Mesenchymal stem cell (in vitro differentiated cells and primary cell): ENCODE measurements around the gene EXOC3.

Source experiments
- DNase-seq: peaks from one replicate; pipeline ENCODE4 v3.0.0-alpha.2; 2013
- H2AFZ ChIP-seq: one replicate; pipeline ENCODE4 v1.6.1; 2013; ENCODE audit warnings: low read depth, mild to moderate bottlenecking, control low read depth, inconsistent platforms, low read length, moderate library complexity
- H2AK5ac ChIP-seq: 2 replicates; pipeline ENCODE4 v1.6.1; 2013; ENCODE audit warnings: low read length, moderate library complexity, mild to moderate bottlenecking, inconsistent platforms; ENCODE audit not compliant: severe bottlenecking
- H2BK120ac ChIP-seq: one replicate; pipeline ENCODE4 v1.6.1; 2013; ENCODE audit warnings: low read depth, mild to moderate bottlenecking, inconsistent platforms, low read length, moderate library complexity
- H2BK12ac ChIP-seq, 2 experiments: one replicate each; pipeline ENCODE4 v1.6.1; 2013; ENCODE audit warnings: inconsistent platforms in 2 of 2, low read length in 2 of 2, mild to moderate bottlenecking in 2 of 2, moderate library complexity in 2 of 2, control low read depth in 1 of 2
- H2BK15ac ChIP-seq: one replicate; pipeline ENCODE4 v1.6.1; 2013; ENCODE audit warnings: mild to moderate bottlenecking, low read depth, inconsistent platforms; ENCODE audit not compliant: poor library complexity, severe bottlenecking
- H2BK5ac ChIP-seq: 2 replicates; pipeline ENCODE4 v1.6.1; 2013; ENCODE audit warnings: low read depth, mild to moderate bottlenecking, low read length, control low read depth, inconsistent platforms; ENCODE audit not compliant: poor library complexity, severe bottlenecking
- H3K14ac ChIP-seq, 2 experiments: one replicate each; pipeline ENCODE4 v1.6.1; 2013; ENCODE audit warnings: inconsistent platforms in 2 of 2, low read length in 2 of 2, control low read depth in 1 of 2, mild to moderate bottlenecking in 1 of 2, moderate library complexity in 1 of 2
- H3K18ac ChIP-seq, 2 experiments: one replicate each; pipeline ENCODE4 v1.6.1; 2013; ENCODE audit warnings: inconsistent platforms in 2 of 2, low read length in 2 of 2, control low read depth in 1 of 2, low read depth in 1 of 2, mild to moderate bottlenecking in 1 of 2
- H3K23ac ChIP-seq, 2 experiments: one replicate each; pipeline ENCODE4 v1.6.1; 2013; ENCODE audit warnings: inconsistent platforms in 2 of 2, low read length in 2 of 2, mild to moderate bottlenecking in 2 of 2, moderate library complexity in 2 of 2, control low read depth in 1 of 2
- H3K27ac ChIP-seq: 2 replicates; pipeline ENCODE4 v1.5.1; 2013; ENCODE audit warnings: mild to moderate bottlenecking, moderate library complexity, low read length, control low read depth, inconsistent platforms; ENCODE audit not compliant: poor library complexity, severe bottlenecking
- H3K27me3 ChIP-seq, 2 experiments: 2 replicates each; pipeline versions ENCODE4 v1.6.1 to v1.7.0; 2013; ENCODE audit warnings: low read length in 2 of 2, mild to moderate bottlenecking in 2 of 2, moderate library complexity in 2 of 2, control low read depth in 1 of 2, inconsistent platforms in 1 of 2; ENCODE audit not compliant: control insufficient read depth in 1 of 2, insufficient read depth in 1 of 2
- H3K36me3 ChIP-seq, 2 experiments: 2 replicates each; pipeline versions ENCODE4 v1.6.1 to v1.7.0; 2013; ENCODE audit warnings: low read length in 2 of 2, control low read depth in 1 of 2, inconsistent platforms in 1 of 2, low read depth in 1 of 2, mild to moderate bottlenecking in 1 of 2; ENCODE audit not compliant: insufficient read depth in 2 of 2, control insufficient read depth in 1 of 2
- H3K4ac ChIP-seq, 2 experiments: one replicate each; pipeline ENCODE4 v1.6.1; 2013; ENCODE audit warnings: inconsistent platforms in 2 of 2, low read length in 2 of 2, mild to moderate bottlenecking in 2 of 2, moderate library complexity in 2 of 2, control low read depth in 1 of 2, low read depth in 1 of 2
- H3K4me1 ChIP-seq: 2 replicates; pipeline ENCODE4 v1.6.1; 2013; ENCODE audit warnings: low read depth, low read length, control low read depth; ENCODE audit not compliant: control insufficient read depth, insufficient read depth
- H3K4me2 ChIP-seq: 2 replicates; pipeline ENCODE4 v1.6.1; 2013; ENCODE audit warnings: low read length, mild to moderate bottlenecking, inconsistent platforms; ENCODE audit not compliant: poor library complexity, severe bottlenecking
- H3K4me3 ChIP-seq, 2 experiments: 2 replicates each; pipeline versions ENCODE4 v1.5.1 to v1.7.0; 2013; ENCODE audit warnings: low read length in 2 of 2, mild to moderate bottlenecking in 2 of 2, control low read depth in 1 of 2, low read depth in 1 of 2; ENCODE audit not compliant: insufficient read depth in 1 of 2
- H3K79me1 ChIP-seq: replicated peaks from 2 replicates; pipeline ENCODE4 v1.6.1; 2013; ENCODE audit warnings: mild to moderate bottlenecking, control low read depth, low read length, inconsistent platforms; ENCODE audit not compliant: poor library complexity, severe bottlenecking
- H3K9ac ChIP-seq: 2 replicates; pipeline ENCODE4 v1.7.0; 2013; ENCODE audit warnings: mild to moderate bottlenecking, low read length, moderate library complexity
- H3K9me3 ChIP-seq: 2 replicates; pipeline ENCODE4 v1.7.0; 2013; ENCODE audit warnings: mild to moderate bottlenecking, low read length; ENCODE audit not compliant: control insufficient read depth
- H4K8ac ChIP-seq: one replicate; pipeline ENCODE4 v1.6.1; 2013; ENCODE audit warnings: inconsistent platforms, mild to moderate bottlenecking, low read length, moderate library complexity
- H4K91ac ChIP-seq: one replicate; pipeline ENCODE4 v1.6.1; 2013; ENCODE audit warnings: mild to moderate bottlenecking, low read length, inconsistent platforms
- WGBS: methylation state at CpG from one replicate; pipeline ENCODE4 v1.1.7; 2013; ENCODE audit warnings: mixed read lengths; 5-methylcytosine and 5-hydroxymethylcytosine counted together

EXOC3 gene

DNA sequence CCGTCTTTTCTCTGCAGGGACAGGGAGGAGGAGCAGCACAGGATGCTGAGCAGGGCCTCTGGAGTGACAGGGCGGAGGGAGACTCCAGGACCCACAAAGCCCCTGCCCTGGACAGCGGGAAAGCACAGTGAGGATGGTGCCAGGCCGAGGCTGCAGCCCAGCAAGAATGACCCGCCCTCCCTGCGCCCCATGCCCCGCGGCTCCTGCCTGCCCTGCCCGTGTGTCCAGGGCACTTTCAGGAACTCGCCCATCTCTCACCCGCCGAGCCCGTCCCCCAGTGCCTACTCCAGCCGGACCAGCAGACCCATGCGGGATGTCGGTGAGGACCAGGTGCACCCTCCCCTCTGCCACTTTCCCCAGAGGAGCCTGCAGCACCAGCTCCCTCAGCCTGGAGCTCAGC is 9.1 kb upstream of the EXOC3 start:
- H3K4me1 ChIP-seq = peaks cover 31% of the 10 kb centered on the region
- H3K23ac ChIP-seq = no peak overlapping the region
- no peak for DNase-seq
- H3K18ac ChIP-seq = no peak overlapping the region
- peak overlapping the region; percentile 6 for H4K91ac ChIP-seq
- H3K9ac ChIP-seq = no peak overlapping the region
- H3K79me1 ChIP-seq = no peaks in the 10 kb centered on the region
- H2BK120ac ChIP-seq = no peak overlapping the region
- H3K27me3 ChIP-seq = no peaks in the 10 kb centered on the region
- H4K8ac ChIP-seq = no peak overlapping the region
- no peak overlapping the region for H2AK5ac ChIP-seq
- no peak overlapping the region for H3K4ac ChIP-seq
- no peaks in the 10 kb centered on the region for H3K9me3 ChIP-seq
- 89% methylated on average over 16 of the region's 16 CpGs for WGBS
- no peak overlapping the region for H2BK15ac ChIP-seq
- no peak overlapping the region for H3K27ac ChIP-seq
- no peak overlapping the region for H2BK5ac ChIP-seq
- no peak overlapping the region for H2BK12ac ChIP-seq
- H3K4me3 ChIP-seq = no peak overlapping the region
- H2AFZ ChIP-seq = no peak overlapping the region
- H3K4me2 ChIP-seq = no peak overlapping the region
- peaks cover 8 to 29% of the 10 kb centered on the region in 2 experiments for H3K36me3 ChIP-seq
- H3K14ac ChIP-seq = no peak overlapping the region

- no peak overlapping the region for H3K18ac ChIP-seq
- no peak overlapping the region for H3K4me2 ChIP-seq
- no peaks in the 10 kb centered on the region for H3K9me3 ChIP-seq
- H3K27me3 ChIP-seq = no peaks in the 10 kb centered on the region
- H2AFZ ChIP-seq = no peak overlapping the region
- H2BK12ac ChIP-seq = no peak overlapping the region
- no peak overlapping the region for H2AK5ac ChIP-seq
- no peak overlapping the region for H4K8ac ChIP-seq
- no peak overlapping the region for H2BK120ac ChIP-seq
- peak overlapping the region; percentile 6 for H4K91ac ChIP-seq
- no peak overlapping the region for H3K4ac ChIP-seq
- no peaks in the 10 kb centered on the region for H3K79me1 ChIP-seq
- H3K14ac ChIP-seq = no peak overlapping the region
- H3K9ac ChIP-seq = no peak overlapping the region
- H3K4me3 ChIP-seq = no peak overlapping the region
- WGBS = 90% methylated on average over 25 of the region's 26 CpGs
- no peak overlapping the region for H2BK15ac ChIP-seq
- H3K36me3 ChIP-seq = peaks cover 5 to 27% of the 10 kb centered on the region in 2 experiments
- DNase-seq = no peak
- H2BK5ac ChIP-seq = no peak overlapping the region
- H3K23ac ChIP-seq = no peak overlapping the region
- no peak overlapping the region for H3K27ac ChIP-seq
- H3K4me1 ChIP-seq = peaks cover 24% of the 10 kb centered on the region
Measured at GRCh38 chr5:434443-435146, 8.4 kb upstream of the EXOC3 start.

DNA sequence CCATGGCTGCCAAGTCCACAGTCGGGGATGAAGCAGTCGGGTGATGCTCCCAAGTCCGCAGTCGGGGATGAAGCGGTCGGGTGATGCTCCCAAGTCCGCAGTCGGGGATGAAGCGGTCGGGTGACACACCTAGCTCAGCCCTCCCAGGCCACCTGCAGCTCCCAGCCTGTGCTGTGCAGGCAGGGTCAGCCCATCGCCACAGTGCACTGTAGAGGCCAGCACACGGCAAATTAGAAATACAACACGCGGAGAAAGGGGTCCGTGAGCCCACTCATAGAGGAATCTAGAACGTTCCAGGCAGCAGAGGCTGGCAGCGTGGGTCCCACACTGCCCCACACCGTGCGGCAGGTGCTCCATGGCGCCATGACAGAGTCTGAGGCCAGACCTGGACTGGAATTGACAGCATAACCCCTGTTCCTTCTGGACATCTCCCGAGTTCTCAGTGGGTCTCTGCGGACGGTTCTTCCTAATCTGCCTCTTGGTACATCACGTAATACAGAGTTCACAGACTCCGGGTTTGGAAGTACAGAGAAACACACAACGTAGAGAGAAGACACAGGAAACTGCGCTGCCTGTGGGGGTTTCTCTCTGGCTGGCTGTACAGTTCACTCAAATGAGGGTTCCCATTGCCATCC is 7.7 kb upstream of the EXOC3 start:
- Histone ChIP-seq H4K91ac (no peak overlapping the region), H3K36me3 (peaks cover 5 to 27% of the 10 kb centered on the region in 2 experiments), H3K27me3 (no peaks in the 10 kb centered on the region), H3K14ac (no peak overlapping the region), H3K23ac (no peak overlapping the region), H3K4ac (no peak overlapping the region), H2BK120ac (no peak overlapping the region), H2BK15ac (no peak overlapping the region), H3K4me2 (no peak overlapping the region), H2AFZ (no peak overlapping the region), H2AK5ac (no peak overlapping the region), H3K4me3 (no peak overlapping the region), H3K79me1 (no peaks in the 10 kb centered on the region), H2BK5ac (no peak overlapping the region), H3K9me3 (no peaks in the 10 kb centered on the region), H3K9ac (no peak overlapping the region), H3K18ac (no peak overlapping the region), H2BK12ac (no peak overlapping the region), H3K4me1 (peaks cover 17% of the 10 kb centered on the region), H3K27ac (no peak overlapping the region), H4K8ac (no peak overlapping the region)
- DNase-seq = no peak
- whole genome bisulfite sequencing = 95% methylated on average over 27 of the region's 27 CpGs

- Histone ChIP-seq H3K79me1 (no peaks in the 10 kb centered on the region), H3K27me3 (no peaks in the 10 kb centered on the region), H2AFZ (no peak overlapping the region), H3K4me3 (no peak overlapping the region), H2BK120ac (no peak overlapping the region), H3K9me3 (no peaks in the 10 kb centered on the region), H2AK5ac (no peak overlapping the region), H4K8ac (peak overlapping the region; percentile 0), H2BK5ac (no peak overlapping the region), H2BK12ac (peak overlapping the region in 1 of 2 experiments; percentile 29), H4K91ac (no peak overlapping the region), H2BK15ac (no peak overlapping the region), H3K9ac (no peak overlapping the region), H3K23ac (no peak overlapping the region), H3K4me1 (peaks cover 11% of the 10 kb centered on the region), H3K18ac (no peak overlapping the region), H3K27ac (no peak overlapping the region), H3K36me3 (peaks cover 12 to 22% of the 10 kb centered on the region in 2 experiments), H3K4ac (no peak overlapping the region), H3K4me2 (no peak overlapping the region), H3K14ac (peak overlapping the region in 1 of 2 experiments; percentile 36)
- WGBS = 83% methylated on average over 18 of the region's 18 CpGs
- DNase-seq = peak; percentile 49
Measured at GRCh38 chr5:435961-436640, 6.9 kb upstream of the EXOC3 start.
